HCT116 (cell line): ENCODE data around the gene CEP131. TPM values are rescaled to one million over a fixed set of nuclear protein-coding genes. Genes with fewer than 3 reads are reported as not detected.

ENCODE experiments used
- ATAC-seq: fragments of 200-7000 bp; cut with Tn5 transposase; 2 replicates; pipeline ENCODE4 v1.9.1; 2020; ENCODE audit warnings: mild to moderate bottlenecking, moderate library complexity
- BruUV-seq: library from RNA; stranded (reverse); fragments of 400-500 nt; replicated peaks from 2 replicates; lab custom pipeline; 2021; lab: Mats Ljungman, UMichigan
- CTCF ChIA-PET: fragments of 300-600 bp; sonication (Branson Sonifier 250); formaldehyde crosslinking; loops from one replicate; lab custom pipeline; 2021; ENCODE audit warnings: antibody characterized with exemption; lab: Charles Lee
- POLR2A ChIA-PET: fragments of 300-600, 350-600 bp; sonication (Branson Sonifier 250); formaldehyde crosslinking; loops from one replicate; lab custom pipeline; 2021; ENCODE audit warnings: antibody characterized with exemption; lab: Charles Lee
- RAD21 ChIA-PET, 2 experiments: fragments of 300-600 bp; sonication (Branson Sonifier 250); formaldehyde crosslinking; loops; one replicate each; lab custom pipeline; 2023; ENCODE audit warnings: low total read pairs in 2 of 2; ENCODE audit not compliant: uncharacterized antibody in 2 of 2, unreplicated experiment in 2 of 2, low non-redundant PET in 1 of 2; lab: Charles Lee
- DNase-seq: peaks from one replicate; pipeline ENCODE4 v3.0.0-alpha.2; 2010; ENCODE audit warnings: low read depth, low spot score
- H2AFZ ChIP-seq: fragments of 200-600 bp; shearing (Covaris generic), sonication (generic); 2 replicates; pipeline ENCODE4 v1.6.1; 2017; ENCODE audit warnings: low read depth, mixed run types, mixed read lengths, antibody characterized with exemption, low read length; ENCODE audit not compliant: poor library complexity, severe bottlenecking
- H3K27ac ChIP-seq: 2 replicates; pipeline ENCODE4 v1.5.1; 2012; ENCODE audit warnings: low read depth, low read length
- H3K27me3 ChIP-seq: fragments of 200-600 bp; sonication (generic); 2 replicates; pipeline ENCODE4 v1.6.1; 2016; ENCODE audit warnings: mixed run types, low read length, mixed read lengths; ENCODE audit not compliant: insufficient read depth
- H3K36me3 ChIP-seq, 2 experiments: fragments of 200-500 bp in 1 of 2; fragments of 200-600 bp in 1 of 2; sonication (Bioruptor generic) in 1 of 2; sonication (generic) in 1 of 2; 2 replicates each; pipeline versions ENCODE4 v1.5.1 to v1.6.1; 2014 to 2016; ENCODE audit warnings: low read length in 2 of 2, inconsistent platforms in 1 of 2, mixed read lengths in 1 of 2, mixed run types in 1 of 2; ENCODE audit not compliant: insufficient read depth in 2 of 2, control insufficient read depth in 1 of 2
- H3K4me1 ChIP-seq, 2 experiments: fragments of 200-600 bp in 1 of 2; sonication (generic) in 1 of 2; 2 replicates each; pipeline versions ENCODE4 v1.5.1 to v1.6.1; 2012 to 2017; ENCODE audit warnings: low read length in 2 of 2, inconsistent platforms in 1 of 2, mild to moderate bottlenecking in 1 of 2, mixed read lengths in 1 of 2, mixed run types in 1 of 2, moderate library complexity in 1 of 2; ENCODE audit not compliant: insufficient read depth in 2 of 2, control insufficient read depth in 1 of 2
- H3K4me2 ChIP-seq: fragments of 200-600 bp; sonication (generic); 2 replicates; pipeline ENCODE4 v1.6.1; 2017; ENCODE audit warnings: mixed run types, low read length, mixed read lengths
- H3K4me3 ChIP-seq, 2 experiments: fragments of 200-600 bp in 1 of 2; sonication (generic) in 1 of 2; replicated peaks in 1 of 2; 2 replicates each; pipeline ENCODE4 v1.5.1; 2011 to 2016; ENCODE audit warnings: low read length in 2 of 2, control low read depth in 1 of 2, low read depth in 1 of 2, mild to moderate bottlenecking in 1 of 2, mixed read lengths in 1 of 2, mixed run types in 1 of 2
- H3K79me2 ChIP-seq: fragments of 200-600 bp; sonication (generic); 2 replicates; pipeline ENCODE4 v1.6.1; 2017; ENCODE audit warnings: mild to moderate bottlenecking, mixed run types, low read length, moderate library complexity, mixed read lengths; ENCODE audit not compliant: insufficient read depth
- H3K9ac ChIP-seq: fragments of 200-600 bp; sonication (generic); 2 replicates; pipeline ENCODE4 v1.6.1; 2016; ENCODE audit warnings: low read length, mixed read lengths
- H3K9me2 ChIP-seq: fragments of 200-600 bp; sonication (generic), shearing (Covaris generic); 2 replicates; pipeline ENCODE4 v1.6.1; 2017; ENCODE audit warnings: mixed run types, mild to moderate bottlenecking, moderate library complexity; ENCODE audit not compliant: insufficient read depth
- H3K9me3 ChIP-seq, 2 experiments: fragments of 200-500 bp in 1 of 2; fragments of 200-600 bp in 1 of 2; sonication (Bioruptor generic) in 1 of 2; sonication (generic) in 1 of 2; 2 replicates each; pipeline ENCODE4 v1.6.1; 2014 to 2017; ENCODE audit warnings: low read length in 2 of 2, mixed read lengths in 2 of 2, inconsistent platforms in 1 of 2, low read depth in 1 of 2, mild to moderate bottlenecking in 1 of 2, mixed run types in 1 of 2, moderate library complexity in 1 of 2; ENCODE audit not compliant: control insufficient read depth in 1 of 2, insufficient read depth in 1 of 2
- H4K20me1 ChIP-seq: fragments of 200-600 bp; sonication (generic), shearing (Covaris generic); 2 replicates; pipeline ENCODE4 v1.6.1; 2017; ENCODE audit warnings: mixed run types, mild to moderate bottlenecking, moderate library complexity; ENCODE audit not compliant: insufficient read depth
- ATF3 ChIP-seq: IDR thresholded peaks from 2 replicates; pipeline ENCODE4 v1.6.1; 2012
- CBX3 ChIP-seq: IDR thresholded peaks from 2 replicates; pipeline ENCODE4 v1.6.1; 2012; ENCODE audit warnings: low read depth
- CEBPB ChIP-seq: IDR thresholded peaks from 2 replicates; pipeline ENCODE4 v1.6.1; 2012; ENCODE audit warnings: low read depth
- CTCF ChIP-seq, 3 experiments: fragments of 200-600 bp in 1 of 3; sonication (generic) in 1 of 3; IDR thresholded peaks in 2 of 3; conservative IDR thresholded peaks in 1 of 3; 2 replicates each; pipeline ENCODE4 v1.5.1; 2012 to 2017; ENCODE audit warnings: low read depth in 2 of 3, low read length in 2 of 3, antibody characterized with exemption in 1 of 3, borderline replicate concordance in 1 of 3, control low read depth in 1 of 3, mild to moderate bottlenecking in 1 of 3, mixed read lengths in 1 of 3, mixed run types in 1 of 3, moderate library complexity in 1 of 3; ENCODE audit not compliant: insufficient read depth in 1 of 3
- EZH2 ChIP-seq: fragments of 200-600 bp; sonication (generic); IDR thresholded peaks from 2 replicates; pipeline ENCODE4 v1.6.1; 2017; ENCODE audit warnings: antibody characterized with exemption, mixed run types
- FOSL1 ChIP-seq: IDR thresholded peaks from 2 replicates; pipeline ENCODE4 v1.6.1; 2012; ENCODE audit warnings: low read depth
- POLR2A ChIP-seq: IDR thresholded peaks from 2 replicates; pipeline ENCODE4 v1.7.0; 2011; ENCODE audit warnings: borderline replicate concordance; ENCODE audit not compliant: insufficient read depth, insufficient read length; ENCODE audit errors: extremely low read depth
- POLR2AphosphoS5 ChIP-seq: IDR thresholded peaks from 2 replicates; pipeline ENCODE4 v1.6.1; 2011; ENCODE audit warnings: mild to moderate bottlenecking, low read depth, low read length, moderate library complexity
- SP1 ChIP-seq: IDR thresholded peaks from 2 replicates; pipeline ENCODE4 v1.6.1; 2012; ENCODE audit warnings: low read depth
- intact Hi-C: fragments of 100-400 bp; cut with micrococcal nuclease; formaldehyde crosslinking; loops from 2 replicates; pipeline ENCODE4 v1.10.0; 2022
- total RNA-seq: library from RNA; stranded (reverse); gene quantifications from one replicate; pipeline ENCODE4 v1.2.1, GENCODE V29; 2021; ENCODE audit not compliant: unreplicated experiment

Gene CEP131
- total RNA-seq, 1 experiment from 2014 or later = 30.2 TPM

- no peak overlapping the region for H2AFZ ChIP-seq
- ChIA-PET RAD21 (no interaction called here), CTCF (no interaction called here), POLR2A (no interaction called here)
- BruUV-seq = no TSS peak
- intact Hi-C loops = no loop called here
- DNase-seq (no peak), ATAC-seq (no peak)
- no peaks in the 10 kb centered on the region for H3K36me3 ChIP-seq
- H3K4me1 ChIP-seq = peaks cover 0 to 3% of the 10 kb centered on the region in 2 experiments; a peak in 1 of 4 replicates
- no peak overlapping the region for H3K9ac ChIP-seq
- no peaks in the 10 kb centered on the region for H3K9me2 ChIP-seq
- no peaks in the 10 kb centered on the region for H3K79me2 ChIP-seq
- no peak overlapping the region for H3K4me3 ChIP-seq
- H3K9me3 ChIP-seq = no peaks in the 10 kb centered on the region
- H3K27ac ChIP-seq = no peak overlapping the region
- no peak overlapping the region for H3K4me2 ChIP-seq
- H4K20me1 ChIP-seq = no peaks in the 10 kb centered on the region
- no peaks in the 10 kb centered on the region for H3K27me3 ChIP-seq
- TF ChIP-seq CBX3 = no peak
- TF ChIP-seq ATF3 = no peak
- TF ChIP-seq CEBPB = no peak
- no peak for TF ChIP-seq FOSL1
- TF ChIP-seq CTCF (IDR thresholded peaks at IDR 0.05 in 2 of 3, conservative IDR thresholded peaks at IDR 0.05 in 1 of 3; ENCODE audit: borderline replicate concordance in 1 of 3, insufficient read depth in 1 of 3, low read depth in 2 of 3, low read length in 2 of 3) = no peak
- TF ChIP-seq EZH2 = no peak
- TF ChIP-seq POLR2A = no peak
- TF ChIP-seq POLR2AphosphoS5 = no peak
- TF ChIP-seq SP1 = no peak
Measured at GRCh38 chr17:81161536-81161935, 61.2 kb downstream of the CEP131 start.
